Karpas-422 (cell line): ENCODE results near the gene KCND1. TPM values are rescaled to one million over a fixed set of nuclear protein-coding genes. Genes with fewer than 3 reads are reported as not detected.

Experiments
- DNase-seq: peaks from one replicate; pipeline ENCODE4 v3.0.0-alpha.2; 2015
- H2AFZ ChIP-seq: fragments of 200-600 bp; sonication (generic); 2 replicates; pipeline ENCODE4 v1.6.1; 2014; ENCODE audit warnings: antibody characterized with exemption, low read length, mixed read lengths
- H3K27ac ChIP-seq: fragments of 200-600 bp; sonication (generic); 2 replicates; pipeline ENCODE4 v1.5.1; 2014; ENCODE audit warnings: mild to moderate bottlenecking, low read length, moderate library complexity
- H3K27me3 ChIP-seq: fragments of 200-600 bp; sonication (generic); 2 replicates; pipeline ENCODE4 v1.6.1; 2014; ENCODE audit warnings: low read length, mixed read lengths
- H3K36me3 ChIP-seq: fragments of 200-600 bp; sonication (generic); 2 replicates; pipeline ENCODE4 v1.6.1; 2014; ENCODE audit warnings: low read length, mixed read lengths; ENCODE audit not compliant: insufficient read depth
- H3K4me1 ChIP-seq: fragments of 200-600 bp; sonication (generic); 2 replicates; pipeline ENCODE4 v1.6.1; 2014; ENCODE audit warnings: mild to moderate bottlenecking, low read length, mixed read lengths
- H3K4me2 ChIP-seq: fragments of 200-600 bp; sonication (generic); 2 replicates; pipeline ENCODE4 v1.6.1; 2014; ENCODE audit warnings: low read length, low read depth, mild to moderate bottlenecking; ENCODE audit not compliant: poor library complexity, severe bottlenecking
- H3K4me3 ChIP-seq: fragments of 200-600 bp; sonication (generic); 2 replicates; pipeline ENCODE4 v1.5.1; 2014; ENCODE audit warnings: mild to moderate bottlenecking, antibody characterized with exemption, low read length, mixed read lengths
- H3K79me2 ChIP-seq: fragments of 200-600 bp; sonication (generic); 2 replicates; pipeline ENCODE4 v1.6.1; 2014; ENCODE audit warnings: mild to moderate bottlenecking, low read length, mixed read lengths
- H3K9ac ChIP-seq: fragments of 200-600 bp; sonication (generic); 2 replicates; pipeline ENCODE4 v1.6.0; 2014; ENCODE audit warnings: low read length
- H3K9me2 ChIP-seq: fragments of 200-600 bp; sonication (generic), shearing (Covaris generic); replicated peaks from 2 replicates; pipeline ENCODE4 v1.6.0; 2014; ENCODE audit warnings: mild to moderate bottlenecking, low read length, moderate library complexity; ENCODE audit not compliant: insufficient read depth
- H3K9me3 ChIP-seq: fragments of 300-700, 200-600 bp; sonication (generic); 2 replicates; pipeline ENCODE4 v1.6.1; 2014; ENCODE audit warnings: low read length, mixed read lengths
- H4K20me1 ChIP-seq: fragments of 200-600 bp; sonication (generic); 2 replicates; pipeline ENCODE4 v1.6.1; 2014; ENCODE audit warnings: mild to moderate bottlenecking, antibody characterized with exemption, low read length, low read depth; ENCODE audit not compliant: insufficient read depth
- total RNA-seq: library from RNA; depleted of rRNA; stranded (reverse); fragments of >200 nt; shearing (Covaris generic); gene quantifications from 2 replicates; pipeline ENCODE4 v1.2.3, GENCODE V29; 2014; ENCODE audit warnings: low replicate concordance

Gene KCND1
- total RNA-seq, 1 experiment from 2014 or later: 2.2 TPM

DNA sequence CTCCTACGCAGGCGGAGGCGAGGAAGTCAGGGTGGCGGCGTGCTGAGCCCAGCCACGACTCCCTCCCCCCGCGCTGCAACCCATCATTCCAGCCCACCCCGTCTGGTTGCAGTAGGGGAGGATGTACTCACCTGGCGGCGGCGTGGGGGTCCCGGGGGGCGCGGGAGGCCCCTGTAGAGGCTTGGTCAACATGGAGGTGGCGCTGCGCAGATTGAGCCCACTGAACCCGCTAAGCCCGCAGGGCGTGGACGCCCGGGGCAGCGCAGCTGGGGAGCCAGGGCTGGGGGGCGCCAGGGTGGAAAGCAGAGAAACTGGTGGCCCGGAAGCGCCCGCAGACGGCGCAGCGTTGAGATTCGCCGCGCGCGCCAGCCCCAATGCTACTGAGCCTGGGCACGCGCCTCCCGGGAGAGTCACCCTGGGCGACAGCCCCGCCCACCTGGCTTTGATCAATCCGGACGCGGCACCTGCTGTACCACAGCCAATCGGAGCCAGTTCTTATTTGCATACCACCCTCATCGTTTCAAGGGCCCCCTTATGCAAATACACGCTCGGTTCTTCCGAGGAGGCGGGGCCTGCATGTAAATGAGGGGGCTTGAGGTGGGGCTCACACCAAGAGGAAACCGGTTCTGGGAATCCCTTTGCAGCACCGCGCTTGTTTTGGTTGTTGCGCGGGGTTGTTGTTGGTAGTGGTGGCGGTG is 52.9 kb downstream of the KCND1 start, which contains the start of gene PIM2:
TSS of gene PIM2 (minus strand) at position 382 of the 698 bp plus-strand sequence. CDS start at position 192, 190 bp downstream.
- Histone ChIP-seq H3K27ac (peak within 1 kb of the TSS; percentile 84), H4K20me1 (peaks cover 9% of the 10 kb centered on the region; the same call in 1 of the 2 replicates), H3K9me3 (no peaks in the 10 kb centered on the region), H2AFZ (no peak within 1 kb of the TSS), H3K79me2 (peaks cover 16% of the 10 kb centered on the region), H3K9me2 (no peaks in the 10 kb centered on the region), H3K36me3 (peaks cover 7% of the 10 kb centered on the region; the same call in 1 of the 2 replicates), H3K9ac (peak within 1 kb of the TSS; percentile 83), H3K27me3 (no peaks in the 10 kb centered on the region), H3K4me3 (peak within 1 kb of the TSS; percentile 72), H3K4me1 (peaks cover 17% of the 10 kb centered on the region), H3K4me2 (peak within 1 kb of the TSS; percentile 68)
- peak; percentile 95 for DNase-seq

DNA sequence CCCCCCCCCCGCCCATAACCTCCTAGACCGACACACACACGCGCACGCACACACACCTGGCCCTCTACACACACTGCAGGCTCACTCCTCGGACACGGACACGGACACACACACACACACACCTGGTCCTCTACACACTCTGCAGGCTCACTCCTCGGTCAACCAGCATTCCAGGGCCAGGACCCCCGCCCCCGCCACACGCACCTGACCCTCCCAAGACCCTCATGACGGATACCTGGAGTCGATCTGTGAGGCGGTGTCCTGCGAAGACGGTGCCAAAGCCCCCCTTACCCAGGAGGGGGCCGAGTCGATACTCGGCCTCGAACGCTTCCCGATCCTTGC is 53.4 kb downstream of the KCND1 start:
- peak overlapping the region; percentile 84 for H3K27ac ChIP-seq
- no peaks in the 10 kb centered on the region for H3K9me3 ChIP-seq
- H3K4me1 ChIP-seq: peaks cover 17% of the 10 kb centered on the region
- H2AFZ ChIP-seq: no peak overlapping the region
- peak overlapping the region; percentile 83 for H3K9ac ChIP-seq
- peaks cover 16% of the 10 kb centered on the region for H3K79me2 ChIP-seq
- H3K4me2 ChIP-seq: peak overlapping the region; percentile 65
- peak overlapping the region; percentile 72 for H3K4me3 ChIP-seq
- peaks cover 9% of the 10 kb centered on the region; the same call in 1 of the 2 replicates for H4K20me1 ChIP-seq
- no peaks in the 10 kb centered on the region for H3K27me3 ChIP-seq
- peaks cover 7% of the 10 kb centered on the region; the same call in 1 of the 2 replicates for H3K36me3 ChIP-seq
- DNase-seq: no peak
- no peaks in the 10 kb centered on the region for H3K9me2 ChIP-seq

DNA sequence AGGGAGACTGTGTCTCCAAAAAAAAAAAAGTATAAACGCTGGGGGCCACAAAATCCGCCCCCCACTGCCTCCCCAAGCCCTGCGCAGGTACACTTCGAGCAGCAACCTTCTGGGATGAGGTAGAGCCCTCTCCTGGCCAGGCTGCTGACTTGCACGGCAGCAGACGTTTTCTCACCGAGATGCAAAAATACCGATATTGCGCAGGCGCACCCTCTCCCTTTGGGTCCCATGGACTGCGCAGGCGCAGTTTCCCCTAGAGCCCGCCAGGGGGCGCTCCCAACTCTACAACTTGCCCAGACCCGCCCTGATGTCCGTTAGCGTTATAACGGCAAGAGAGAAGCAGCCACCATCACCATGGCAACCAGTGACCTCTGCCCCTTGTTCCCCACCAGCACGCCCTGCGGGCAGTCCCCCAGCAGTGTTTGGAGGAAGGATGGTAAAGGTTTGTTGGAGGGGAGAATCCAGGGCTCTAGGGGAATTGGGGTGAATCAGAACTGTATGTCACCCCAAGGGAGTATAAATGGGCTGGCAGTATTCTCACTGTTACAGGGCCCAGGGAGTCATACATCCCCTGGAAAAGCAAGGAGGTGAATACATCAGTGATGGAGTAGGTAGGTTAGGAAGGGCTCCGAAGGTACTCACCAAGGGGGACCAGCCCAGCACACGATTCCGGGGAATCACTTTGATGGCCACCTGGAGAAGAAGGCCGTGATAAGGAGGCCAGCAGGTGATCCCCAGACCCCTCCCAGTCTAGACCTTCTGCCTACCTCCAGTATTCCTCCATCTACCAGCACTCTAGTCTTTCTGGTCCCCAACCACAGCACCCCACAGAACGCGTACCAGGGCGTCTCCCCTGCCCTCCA is 54.3 kb downstream of the KCND1 start:
- H3K4me2 ChIP-seq: peak overlapping the region; percentile 68
- peaks cover 19% of the 10 kb centered on the region for H3K4me1 ChIP-seq
- H3K9me3 ChIP-seq: no peaks in the 10 kb centered on the region
- no peaks in the 10 kb centered on the region for H3K27me3 ChIP-seq
- peaks cover 9% of the 10 kb centered on the region; the same call in 1 of the 2 replicates for H4K20me1 ChIP-seq
- H3K36me3 ChIP-seq: peaks cover 7% of the 10 kb centered on the region; the same call in 1 of the 2 replicates
- peak overlapping the region; percentile 70 for H3K27ac ChIP-seq
- H3K79me2 ChIP-seq: peaks cover 16% of the 10 kb centered on the region
- H2AFZ ChIP-seq: no peak overlapping the region
- DNase-seq: peak; percentile 95
- no peaks in the 10 kb centered on the region for H3K9me2 ChIP-seq
- peak overlapping the region; percentile 72 for H3K4me3 ChIP-seq
- peak overlapping the region; percentile 83 for H3K9ac ChIP-seq

DNA sequence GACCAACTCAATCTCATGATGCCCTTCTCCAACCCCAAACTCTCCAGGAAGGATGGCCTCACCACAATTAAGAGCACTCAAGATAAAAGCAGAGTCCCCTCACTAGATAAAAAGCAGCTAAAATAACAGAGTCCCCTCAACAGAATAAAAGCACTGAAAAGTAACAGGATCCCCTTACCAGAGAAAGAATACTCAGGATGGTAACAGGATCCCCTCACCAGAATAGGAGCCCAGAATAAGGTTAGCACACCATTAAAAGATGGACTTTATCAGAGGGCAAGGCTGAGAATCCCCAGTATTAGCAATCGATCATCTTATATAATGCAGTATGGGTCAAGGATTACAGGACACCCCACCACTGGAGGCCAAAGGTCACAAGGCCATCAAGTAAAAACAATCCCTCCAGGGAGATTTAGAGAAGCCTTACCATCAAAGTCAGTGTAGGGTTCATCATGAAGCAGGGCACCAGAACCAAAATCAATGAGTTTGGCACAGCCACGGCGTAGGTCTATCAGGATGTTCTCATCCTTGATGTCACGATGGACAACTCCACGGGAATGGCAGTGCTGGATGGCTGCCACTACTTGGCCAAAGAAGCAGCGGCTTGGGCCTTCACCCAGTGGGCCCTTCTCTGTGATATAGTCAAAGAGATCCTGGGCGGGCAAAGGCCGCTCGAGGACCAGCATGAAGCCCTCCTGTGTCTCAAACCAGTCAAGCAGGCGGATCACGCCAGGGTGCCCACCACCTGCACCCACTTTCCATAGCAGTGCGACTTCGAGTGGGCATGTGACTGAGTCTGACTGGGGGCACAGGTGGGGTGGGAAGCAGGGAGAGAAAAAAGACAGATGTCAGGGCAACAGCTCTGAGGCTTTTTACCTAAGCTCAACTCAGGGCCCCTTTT is 56.8 kb downstream of the KCND1 start:
- Histone ChIP-seq H4K20me1 (peaks cover 9% of the 10 kb centered on the region; the same call in 1 of the 2 replicates), H2AFZ (no peak overlapping the region), H3K79me2 (peaks cover 32% of the 10 kb centered on the region), H3K4me1 (peaks cover 27% of the 10 kb centered on the region), H3K4me2 (no peak overlapping the region), H3K9me2 (no peaks in the 10 kb centered on the region), H3K27ac (no peak overlapping the region), H3K9ac (no peak overlapping the region), H3K36me3 (peaks cover 7% of the 10 kb centered on the region; the same call in 1 of the 2 replicates), H3K27me3 (no peaks in the 10 kb centered on the region), H3K9me3 (no peaks in the 10 kb centered on the region), H3K4me3 (no peak overlapping the region)
- DNase-seq: no peak

DNA sequence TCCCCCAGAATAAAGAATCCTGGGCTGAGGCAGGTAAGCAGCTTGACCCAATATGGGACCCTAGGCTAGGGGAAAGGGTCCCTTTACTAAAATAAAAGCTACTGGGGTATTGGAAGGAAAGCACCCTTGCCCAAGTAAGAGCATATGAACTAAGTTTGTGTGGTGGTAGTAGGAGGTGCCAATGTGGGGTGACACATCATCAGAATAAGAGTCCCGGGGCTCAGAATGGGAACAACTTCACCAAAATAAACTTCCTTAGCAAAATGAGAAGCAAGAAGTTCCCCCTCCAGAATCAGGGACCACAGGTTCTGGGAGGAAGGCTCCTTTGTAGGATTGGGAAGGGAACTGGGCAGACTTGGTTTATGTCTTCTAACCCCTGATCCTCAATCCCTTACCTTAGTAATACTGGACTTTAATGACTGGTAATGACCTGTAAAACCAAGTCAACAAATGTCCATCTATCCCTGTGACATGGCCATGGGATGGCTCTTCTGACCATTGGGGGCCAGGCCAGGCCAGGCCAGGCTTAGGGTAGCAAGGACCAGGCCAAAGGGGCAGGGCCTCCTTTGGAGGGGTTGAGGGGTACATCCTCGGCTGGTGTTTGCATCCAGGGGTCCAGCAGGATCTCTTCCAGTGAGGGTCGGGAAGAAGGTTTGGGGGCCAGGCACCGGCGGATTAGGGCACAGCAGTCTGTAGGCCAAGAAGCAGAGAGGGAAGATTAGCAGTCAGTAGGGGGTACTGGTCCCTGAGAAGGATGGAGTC is 57.9 kb downstream of the KCND1 start:
- H3K36me3 ChIP-seq: peaks cover 7% of the 10 kb centered on the region; the same call in 1 of the 2 replicates
- no peaks in the 10 kb centered on the region for H3K9me3 ChIP-seq
- no peak overlapping the region for H3K4me3 ChIP-seq
- no peaks in the 10 kb centered on the region for H3K27me3 ChIP-seq
- H3K9me2 ChIP-seq: no peaks in the 10 kb centered on the region
- H3K27ac ChIP-seq: no peak overlapping the region
- H3K79me2 ChIP-seq: peaks cover 38% of the 10 kb centered on the region
- DNase-seq: no peak
- H3K4me2 ChIP-seq: no peak overlapping the region
- no peak overlapping the region for H2AFZ ChIP-seq
- H3K9ac ChIP-seq: no peak overlapping the region
- H3K4me1 ChIP-seq: peaks cover 19% of the 10 kb centered on the region
- H4K20me1 ChIP-seq: peaks cover 9% of the 10 kb centered on the region; the same call in 1 of the 2 replicates

DNA sequence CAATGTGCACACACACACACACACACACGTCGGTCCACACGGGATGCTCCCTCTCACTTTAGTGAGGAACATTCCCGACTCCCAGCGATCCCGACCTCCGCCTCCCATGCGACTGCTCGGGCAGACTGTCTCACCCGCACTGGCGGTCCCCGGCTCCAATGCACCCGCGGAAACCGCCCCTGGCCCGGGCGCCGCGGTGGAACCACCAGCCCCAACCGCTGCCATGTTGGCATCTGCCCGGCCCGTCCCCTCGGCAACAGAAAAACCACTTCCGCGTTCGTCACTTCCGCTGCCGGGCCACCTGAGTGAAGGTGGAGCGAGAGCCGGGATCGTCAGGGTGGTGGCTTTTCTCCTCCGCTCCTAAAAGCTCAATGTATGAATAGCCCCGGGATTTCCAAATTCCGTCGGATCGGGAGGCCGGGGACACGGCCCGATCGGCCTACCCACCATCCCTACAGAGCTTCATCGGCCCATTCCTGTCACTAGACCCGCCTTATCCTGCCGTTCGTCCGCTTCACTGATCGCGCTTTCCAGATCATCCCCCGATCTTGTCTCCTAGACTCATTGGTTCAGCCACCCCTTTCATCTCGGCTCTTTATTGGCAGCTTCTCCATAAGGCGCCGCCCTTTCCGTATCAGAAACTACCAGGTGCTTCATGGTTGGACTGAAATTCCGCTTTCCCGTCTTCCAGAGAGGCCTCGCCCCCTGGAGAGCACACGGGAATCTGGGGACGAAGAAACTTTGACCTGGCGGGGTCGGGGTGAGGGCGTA is 60.0 kb downstream of the KCND1 start, which contains the start of gene SLC35A2:
TSS of gene SLC35A2 (minus strand) at position 235 of the 771 bp plus-strand sequence. CDS start at position 225, 10 bp downstream.
- Histone ChIP-seq H3K4me2 (peak within 1 kb of the TSS; percentile 69), H3K9me3 (no peaks in the 10 kb centered on the region), H3K9ac (peak within 1 kb of the TSS; percentile 76), H3K9me2 (no peaks in the 10 kb centered on the region), H3K36me3 (peaks cover 7% of the 10 kb centered on the region; the same call in 1 of the 2 replicates), H3K27ac (peak within 1 kb of the TSS; percentile 37; the same call in 1 of the 2 replicates), H3K79me2 (peaks cover 25% of the 10 kb centered on the region), H2AFZ (no peak within 1 kb of the TSS), H3K27me3 (no peaks in the 10 kb centered on the region), H4K20me1 (peaks cover 1% of the 10 kb centered on the region; the same call in 1 of the 2 replicates), H3K4me3 (peak within 1 kb of the TSS; percentile 77), H3K4me1 (peaks cover 15% of the 10 kb centered on the region)
- peak; percentile 92 for DNase-seq
